Activated CD4-positive, CD25-positive, alpha-beta regulatory T cell treated with anti-CD3 and anti-CD28 coated beads, Interleukin-2, amount 50 U/mL, for 24 hours (primary cell): ENCODE data around the gene GPS1.
A peak's percentile ranks its signal among the peaks of the same experiment; 100 is the strongest.

Experiments used
- ATAC-seq, 2 donors: fragments of 150-1000 bp; cut with Tn5 transposase; one replicate each; pipeline ENCODE4 v1.10.0; 2021; ENCODE audit warnings: mild to moderate bottlenecking in 1 of 2, moderate library complexity in 1 of 2

GPS1 gene

GRCh38 chr17:82014971-82015310, 36.8 kb upstream of the GPS1 start:
- no peak for ATAC-seq

GRCh38 chr17:82015311-82015971, 36.3 kb upstream of the GPS1 start:
- no peak for ATAC-seq

GRCh38 chr17:82016061-82016874, 35.4 kb upstream of the GPS1 start:
- no peak for ATAC-seq

GRCh38 chr17:82016875-82017459, 34.7 kb upstream of the GPS1 start:
- no peak for ATAC-seq

- ATAC-seq, result no peak
Observed at GRCh38 chr17:82017612-82018151, 34.0 kb upstream of the GPS1 start.

GRCh38 chr17:82018152-82018988, 33.3 kb upstream of the GPS1 start:
- no peak for ATAC-seq

GRCh38 chr17:82018989-82019689, 32.6 kb upstream of the GPS1 start:
- ATAC-seq, result no peak

GRCh38 chr17:82019690-82020571, 31.8 kb upstream of the GPS1 start:
- ATAC-seq, result no peak

- no peak for ATAC-seq
Observed at GRCh38 chr17:82020572-82021106, 31.1 kb upstream of the GPS1 start.

GRCh38 chr17:82021107-82021899, 30.4 kb upstream of the GPS1 start:
- ATAC-seq, result no peak

- no peak for ATAC-seq
Observed at GRCh38 chr17:82021900-82022309, 29.8 kb upstream of the GPS1 start.

GRCh38 chr17:82022310-82022980, 29.3 kb upstream of the GPS1 start, which contains the start of gene CENPX:
TSS of gene CENPX (minus strand) at chr17:82022878. CDS start at chr17:82022861, 17 bp downstream.
- ATAC-seq, result no peak

GRCh38 chr17:82022981-82023446, 28.7 kb upstream of the GPS1 start, which contains the start of gene LRRC45:
TSS of gene LRRC45 (plus strand) at chr17:82023305. CDS start at chr17:82023644, 339 bp downstream.
- ATAC-seq, result peak; percentile 96 to 97

GRCh38 chr17:82023447-82024241, 28.1 kb upstream of the GPS1 start:
- no peak for ATAC-seq

GRCh38 chr17:82024859-82025258, 26.8 kb upstream of the GPS1 start:
- ATAC-seq, result no peak

- ATAC-seq, result no peak
Observed at GRCh38 chr17:82025401-82026107, 26.1 kb upstream of the GPS1 start.

GRCh38 chr17:82028246-82028645, 23.5 kb upstream of the GPS1 start:
- no peak for ATAC-seq
